OCI-LY7 (cell line): ENCODE measurements around the gene CCR5AS.

ENCODE experiments used
- EZH2phosphoT487 ChIP-seq: fragments of 200-600 bp; sonication (generic); IDR thresholded peaks from 2 replicates; pipeline ENCODE4 v1.6.1; 2018; ENCODE audit warnings: low read depth, borderline replicate concordance, mild to moderate bottlenecking, mixed run types, antibody characterized with exemption, low read length, moderate library complexity, mixed read lengths
- TF ChIP-seq, protein P1 (sequence below): fragments of 200-600 bp; sonication (generic); conservative IDR thresholded peaks from 2 replicates; pipeline ENCODE4 v1.5.1; 2014; ENCODE audit warnings: mild to moderate bottlenecking, antibody characterized with exemption, low read length, moderate library complexity, mixed read lengths

DNA sequence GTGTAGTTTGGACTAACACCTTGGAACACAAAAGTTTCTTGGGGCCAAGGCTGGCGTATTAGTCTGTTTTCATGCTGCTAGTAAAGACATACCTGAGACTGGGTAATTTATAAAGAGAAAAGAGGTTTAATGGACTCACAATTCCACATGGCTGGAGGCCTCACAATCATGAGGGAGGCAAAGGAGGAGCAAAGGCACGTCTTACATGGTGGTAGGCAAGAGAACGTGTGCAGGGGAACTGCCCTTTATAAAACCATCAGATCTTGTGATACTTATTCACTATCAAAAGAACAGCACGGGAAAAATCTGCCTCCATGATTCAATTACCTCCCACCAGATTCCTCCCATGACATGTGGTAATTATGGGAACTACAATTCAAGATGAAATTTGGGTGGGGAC lies 62.4 kb downstream of the CCR5AS start:
- TF ChIP-seq, protein P1, sequence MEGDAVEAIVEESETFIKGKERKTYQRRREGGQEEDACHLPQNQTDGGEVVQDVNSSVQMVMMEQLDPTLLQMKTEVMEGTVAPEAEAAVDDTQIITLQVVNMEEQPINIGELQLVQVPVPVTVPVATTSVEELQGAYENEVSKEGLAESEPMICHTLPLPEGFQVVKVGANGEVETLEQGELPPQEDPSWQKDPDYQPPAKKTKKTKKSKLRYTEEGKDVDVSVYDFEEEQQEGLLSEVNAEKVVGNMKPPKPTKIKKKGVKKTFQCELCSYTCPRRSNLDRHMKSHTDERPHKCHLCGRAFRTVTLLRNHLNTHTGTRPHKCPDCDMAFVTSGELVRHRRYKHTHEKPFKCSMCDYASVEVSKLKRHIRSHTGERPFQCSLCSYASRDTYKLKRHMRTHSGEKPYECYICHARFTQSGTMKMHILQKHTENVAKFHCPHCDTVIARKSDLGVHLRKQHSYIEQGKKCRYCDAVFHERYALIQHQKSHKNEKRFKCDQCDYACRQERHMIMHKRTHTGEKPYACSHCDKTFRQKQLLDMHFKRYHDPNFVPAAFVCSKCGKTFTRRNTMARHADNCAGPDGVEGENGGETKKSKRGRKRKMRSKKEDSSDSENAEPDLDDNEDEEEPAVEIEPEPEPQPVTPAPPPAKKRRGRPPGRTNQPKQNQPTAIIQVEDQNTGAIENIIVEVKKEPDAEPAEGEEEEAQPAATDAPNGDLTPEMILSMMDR: no peak
- TF ChIP-seq EZH2phosphoT487: no peak
